Activated T-cell treated with anti-CD3 and anti-CD28 coated beads for 4 hours (primary cell): ENCODE measurements around the gene CAMKV.
A peak's percentile ranks its signal among the peaks of the same experiment; 100 is the strongest.

Experiments
- DNase-seq: peaks from one replicate; pipeline ENCODE4 v3.0.0-alpha.2; 2020

Gene CAMKV

DNA sequence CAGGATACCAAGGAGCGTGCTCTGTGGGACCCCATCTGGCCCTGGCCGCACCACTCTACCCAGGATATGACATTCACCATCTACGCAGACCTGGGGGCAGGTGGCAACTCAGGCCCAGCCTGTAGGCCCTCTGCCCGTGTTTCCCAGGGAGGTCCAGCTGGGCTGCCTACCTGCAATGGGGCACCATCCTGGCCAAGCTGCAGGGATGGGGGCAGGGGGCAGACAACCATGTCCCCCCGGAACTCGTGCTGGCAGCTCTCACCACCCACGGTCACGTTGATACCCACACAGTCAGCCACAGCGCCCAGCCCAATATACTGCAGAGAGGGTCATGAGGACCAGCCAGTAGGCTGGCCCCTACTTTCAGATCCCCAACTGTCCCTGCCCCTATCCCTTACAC is 26.1 kb upstream of the CAMKV start:
- DNase-seq, result no peak

DNA sequence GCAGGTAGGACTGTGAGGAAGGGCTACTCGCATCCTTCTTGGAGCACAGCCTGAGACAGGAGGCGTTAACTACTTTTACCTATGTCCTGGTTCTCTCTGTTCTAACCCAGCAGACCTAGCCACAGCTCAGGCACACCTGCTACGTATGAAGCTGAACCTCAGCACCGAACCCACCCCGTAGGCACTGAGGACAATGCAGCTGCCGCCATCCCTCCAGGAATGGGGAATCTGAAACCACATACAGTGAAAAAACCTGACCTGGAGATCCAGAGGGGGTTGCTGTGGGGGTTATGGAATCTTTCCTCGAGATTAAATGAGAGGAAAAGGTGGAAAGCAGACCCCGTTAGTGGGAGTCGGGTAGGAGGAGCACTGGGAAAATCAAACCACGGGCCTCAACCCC is 19.6 kb upstream of the CAMKV start:
- DNase-seq, result no peak

GRCh38 chr3:49886922-49887265 is 17.2 kb upstream of the CAMKV start:
- DNase-seq, result no peak

- DNase-seq, result no peak
Observed at GRCh38 chr3:49883998-49884397, 14.3 kb upstream of the CAMKV start.

DNA sequence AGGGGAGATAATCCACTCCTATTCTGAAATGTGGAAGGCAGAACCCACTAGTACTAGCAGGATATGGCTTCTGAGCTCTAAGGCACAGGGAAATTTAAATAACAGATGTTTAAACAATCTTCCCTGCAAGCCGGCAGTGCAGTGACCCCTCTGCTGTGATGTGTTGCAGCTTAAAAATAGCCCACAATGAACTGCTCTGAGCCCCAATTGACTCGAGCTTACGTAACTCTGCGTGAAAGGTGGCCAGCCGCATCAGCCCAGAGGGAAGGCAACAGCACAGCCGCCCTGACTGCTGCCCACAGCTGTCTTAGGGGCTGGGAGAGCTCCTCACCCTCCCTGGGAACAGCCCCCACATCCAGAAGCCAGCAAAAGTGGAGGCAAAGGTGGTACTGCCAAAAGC is 12.5 kb upstream of the CAMKV start:
- DNase-seq, result no peak

DNA sequence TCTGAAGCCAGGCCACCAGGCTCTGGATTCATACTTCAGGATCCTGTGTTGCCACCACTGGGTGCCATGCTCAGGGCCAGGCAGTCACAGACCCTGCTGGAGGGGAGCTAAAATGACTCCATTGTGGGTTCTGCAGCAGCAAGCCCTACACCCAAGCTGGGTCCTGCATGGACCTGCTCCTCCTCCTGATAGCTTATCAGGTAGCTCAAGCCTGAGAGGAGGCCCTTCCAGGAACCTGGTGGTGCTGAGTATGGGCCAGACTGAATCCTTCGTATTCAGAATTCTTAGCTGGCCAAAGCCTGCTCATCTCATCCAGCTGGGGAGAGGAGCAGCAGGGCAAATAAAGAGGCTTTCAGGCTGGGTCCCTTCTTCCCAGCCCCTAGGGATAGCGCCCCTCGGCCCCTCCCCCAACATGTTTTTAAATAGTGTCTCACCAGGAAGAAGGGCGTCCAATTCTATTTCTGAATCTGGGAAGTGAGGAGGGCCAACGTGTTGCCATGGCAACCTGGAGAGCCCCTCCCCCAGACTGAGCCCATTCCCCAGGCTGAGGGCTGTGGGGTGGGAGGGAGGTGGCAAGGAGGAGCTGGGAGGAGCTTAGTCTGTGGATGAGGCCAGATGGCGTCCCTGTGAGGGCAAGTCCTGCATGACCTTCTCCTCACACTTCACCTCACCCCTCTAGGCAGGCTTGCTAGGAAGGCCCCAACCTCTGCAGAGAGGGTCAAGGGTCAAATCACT is 11.0 kb upstream of the CAMKV start:
- no peak for DNase-seq

- no peak for DNase-seq
Observed at GRCh38 chr3:49879721-49880120, 10.0 kb upstream of the CAMKV start.

- DNase-seq, result no peak
Observed at GRCh38 chr3:49878686-49879085, 9.0 kb upstream of the CAMKV start.

DNA sequence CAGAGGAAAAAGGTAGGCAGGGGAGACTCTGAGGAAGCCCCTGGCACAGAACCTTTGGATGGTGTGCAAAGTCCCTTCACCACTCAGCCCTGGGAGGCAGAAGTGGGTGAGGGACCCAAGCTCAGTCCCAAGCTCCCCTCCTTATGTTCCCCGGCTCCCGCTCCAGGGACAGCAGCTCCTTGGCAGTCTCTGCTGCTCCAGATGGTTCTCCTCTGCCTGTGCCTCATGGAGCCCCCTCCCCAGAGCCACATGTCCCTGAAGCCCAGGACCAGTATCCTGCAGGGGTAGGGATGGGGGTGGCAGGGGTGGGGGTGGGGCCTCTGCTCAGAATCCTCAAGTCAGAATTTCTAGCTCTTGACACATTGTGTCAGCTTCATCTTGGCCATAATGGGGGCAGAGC is 8.0 kb upstream of the CAMKV start:
- DNase-seq, result no peak

DNA sequence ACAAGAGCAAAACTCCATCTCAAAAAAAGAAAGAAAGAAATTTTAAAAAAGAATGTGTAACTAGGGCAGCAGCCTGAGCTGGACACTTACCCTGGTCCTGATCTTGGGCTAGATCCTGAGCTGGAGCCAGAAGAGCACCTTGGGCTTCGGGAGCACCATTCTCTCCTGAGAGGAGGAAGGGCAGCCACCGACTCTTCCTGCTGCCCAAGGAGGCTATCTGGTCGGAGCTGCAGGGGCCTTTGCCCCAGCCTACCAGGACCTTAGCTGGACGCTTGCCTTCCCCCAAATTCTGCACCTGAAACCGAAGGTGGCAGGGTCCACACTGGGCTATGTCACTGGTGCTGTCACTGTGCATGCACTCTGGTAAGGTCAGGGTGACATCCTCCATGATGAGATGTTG is 6.9 kb upstream of the CAMKV start:
- no peak for DNase-seq

DNA sequence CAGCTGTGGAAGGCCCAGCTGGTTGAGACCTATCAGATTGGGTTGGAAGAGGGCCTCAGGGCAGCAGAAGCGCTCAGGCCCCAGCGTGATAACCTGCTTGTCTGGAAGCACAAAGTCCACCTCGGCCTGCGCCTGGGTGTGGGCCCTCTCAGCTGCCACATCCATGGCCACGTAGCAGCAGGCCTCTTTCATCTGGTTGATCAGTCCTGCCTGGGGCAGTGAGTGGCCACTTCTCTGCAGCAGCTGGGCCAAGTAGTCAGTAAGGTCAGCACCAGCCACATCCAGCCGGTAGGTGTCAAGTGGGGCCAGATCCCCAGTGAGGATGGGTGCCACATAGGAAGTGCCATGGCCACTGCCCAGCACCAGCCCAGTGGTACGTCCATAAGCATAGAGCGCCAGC is 3.9 kb upstream of the CAMKV start:
- DNase-seq, result no peak

GRCh38 chr3:49872801-49873281 is 3.1 kb upstream of the CAMKV start:
- no peak for DNase-seq

DNA sequence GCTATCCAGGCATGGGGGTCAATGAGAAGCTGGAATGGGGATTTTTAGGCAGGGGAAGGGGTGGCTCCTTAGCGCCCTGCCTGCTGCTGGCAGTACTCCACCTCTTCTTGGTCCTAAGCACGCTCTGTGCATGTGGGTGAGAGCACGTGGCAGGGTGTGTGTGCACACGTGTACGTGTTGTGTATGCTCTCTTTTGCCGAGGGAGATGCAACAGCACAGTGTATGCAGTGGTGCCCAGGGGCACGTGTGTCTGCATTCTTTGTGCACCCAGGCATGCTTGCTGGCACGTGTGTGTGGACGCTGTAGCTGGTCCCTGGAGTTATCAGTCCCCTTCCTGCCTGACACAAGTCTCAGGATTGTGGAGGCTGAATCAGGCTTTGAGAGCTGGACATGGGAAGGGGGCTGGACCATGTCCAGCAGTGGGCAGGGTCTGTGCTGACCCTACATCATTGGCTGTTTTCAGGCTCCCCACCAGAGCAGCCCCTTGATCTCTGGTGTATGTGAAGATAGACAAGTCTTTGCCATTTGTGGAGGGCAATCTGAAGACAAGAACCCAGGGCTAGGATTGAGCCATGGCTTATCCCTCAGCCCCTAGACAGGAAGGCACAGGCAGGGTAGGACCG is 1.9 kb upstream of the CAMKV start:
- DNase-seq, result no peak

DNA sequence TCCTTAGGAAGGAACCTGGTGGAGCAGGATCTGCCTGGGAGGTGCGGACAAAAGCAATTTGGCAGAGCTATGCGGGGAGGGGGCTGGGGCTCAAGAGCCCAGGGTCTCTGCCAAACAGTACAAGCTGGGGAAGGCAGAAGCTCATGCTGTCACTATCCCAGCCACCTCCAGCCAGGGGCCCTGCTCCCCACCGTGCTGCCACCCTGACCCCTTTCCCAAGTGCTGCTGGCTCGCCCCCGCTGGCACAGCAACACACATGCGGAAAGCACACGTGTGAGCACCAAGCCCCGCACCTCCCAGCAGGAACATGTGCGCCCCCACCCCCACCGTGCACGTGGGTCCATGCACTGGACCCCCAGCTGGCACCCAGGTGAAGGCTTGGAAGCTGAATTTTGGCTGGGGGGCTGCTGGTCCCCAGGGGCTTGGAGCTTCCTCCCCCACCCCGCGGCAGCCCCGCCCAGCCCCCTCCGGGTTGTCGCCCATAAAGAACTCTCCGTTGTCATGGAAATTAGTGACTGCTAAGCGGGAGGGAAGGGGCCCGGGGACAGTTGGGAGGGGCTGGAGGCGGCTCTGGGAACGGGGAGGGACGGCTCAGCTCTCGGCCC is 742 bp downstream of the CAMKV start:
- no peak for DNase-seq

- no peak for DNase-seq
Observed at GRCh38 chr3:49867871-49868321, 1.8 kb downstream of the CAMKV start.

DNA sequence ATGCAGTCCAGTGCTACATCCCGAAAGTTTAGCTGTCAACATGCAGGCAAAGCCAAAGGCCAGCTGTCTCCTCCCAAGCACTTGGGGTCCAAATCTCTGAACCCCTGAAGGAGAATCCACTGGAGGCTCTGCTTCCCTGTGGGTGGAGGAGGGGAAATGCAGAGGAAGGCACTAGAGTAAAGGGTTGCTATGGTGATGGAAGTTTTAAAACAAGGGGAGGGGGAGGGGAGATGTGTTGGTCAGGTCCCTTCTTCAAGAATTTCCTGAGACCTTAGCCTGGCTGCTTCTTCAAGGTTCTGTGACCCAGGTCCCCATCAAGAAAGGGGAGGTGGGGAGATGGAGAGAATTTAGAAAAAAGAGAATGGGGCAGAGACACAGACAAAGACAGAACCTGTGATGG is 2.3 kb downstream of the CAMKV start:
- DNase-seq, result no peak

DNA sequence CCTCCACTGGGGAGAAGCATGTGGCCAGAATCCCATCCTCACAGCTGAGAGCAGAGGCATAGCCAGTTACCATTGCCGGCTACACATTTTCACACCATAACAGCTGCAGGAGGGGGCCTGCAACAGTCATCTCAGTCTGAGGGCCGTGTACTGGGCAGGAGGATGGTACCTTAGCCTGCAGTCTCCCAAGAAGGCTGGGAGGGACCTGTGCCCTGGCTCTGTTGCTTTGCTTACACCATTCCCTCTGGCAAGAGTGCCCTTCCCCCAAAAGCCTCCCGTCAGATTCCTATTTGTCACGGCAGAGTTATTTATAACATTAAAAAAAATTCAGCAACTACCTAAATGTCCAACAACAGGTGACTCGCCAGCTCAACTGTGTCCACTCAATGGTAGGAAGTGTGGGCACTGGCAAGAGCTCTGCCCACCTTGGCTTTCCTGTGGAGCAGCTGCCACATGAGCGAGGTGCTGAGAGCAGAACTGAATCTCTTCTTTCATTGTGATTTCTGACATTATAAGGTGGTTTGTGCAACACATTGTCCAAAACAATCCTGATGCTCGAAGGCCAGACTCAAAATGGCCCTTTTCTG is 4.4 kb downstream of the CAMKV start:
- DNase-seq, result no peak

GRCh38 chr3:49864505-49864904 is 5.2 kb downstream of the CAMKV start:
- no peak for DNase-seq

DNA sequence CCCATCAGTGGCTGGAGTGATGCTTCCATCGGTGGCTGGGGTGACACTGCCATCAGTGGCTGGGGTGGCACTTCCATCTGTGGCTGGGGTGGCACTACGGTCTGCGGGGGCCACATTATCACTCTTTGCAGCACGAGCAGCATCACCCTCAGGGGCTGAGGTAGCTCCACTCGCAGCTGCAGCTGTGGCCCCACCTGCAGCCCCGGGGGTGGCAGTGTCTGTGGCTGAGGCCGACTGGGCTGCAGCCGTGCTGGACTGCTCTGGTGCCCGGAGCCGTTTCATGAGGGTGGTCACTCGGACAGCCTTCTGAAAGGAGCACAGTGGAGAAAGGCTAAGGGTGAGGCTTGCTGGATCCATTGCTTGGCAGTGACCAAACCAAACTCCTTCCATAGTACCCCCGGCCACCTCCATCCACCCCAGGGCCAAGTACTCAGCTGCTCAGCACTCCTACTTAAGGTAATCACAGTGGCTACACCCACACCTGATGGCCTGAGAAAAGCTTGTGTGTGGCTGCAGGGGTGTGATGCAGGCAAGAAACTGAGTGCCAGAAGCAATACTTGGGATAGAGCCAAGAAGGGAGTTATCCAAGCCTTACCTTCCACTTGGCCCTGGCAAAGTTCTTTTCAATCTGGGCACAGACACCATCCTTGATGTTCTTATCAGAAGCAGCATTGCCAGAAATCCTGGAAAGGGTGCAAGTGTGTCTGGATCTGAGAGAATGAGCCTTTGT is 10.0 kb downstream of the CAMKV start:
- DNase-seq, result no peak

- DNase-seq, result peak; percentile 93
Observed at GRCh38 chr3:49856181-49857005, 13.3 kb downstream of the CAMKV start, which contains the start of gene TRAIP. Gene TRAIP, minus strand, starts transcription at chr3:49856564. Its CDS starts 111 bp downstream, at chr3:49856453.

GRCh38 chr3:49855662-49856061 is 14.0 kb downstream of the CAMKV start:
- DNase-seq, result no peak

GRCh38 chr3:49845694-49846093 is 24.0 kb downstream of the CAMKV start:
- no peak for DNase-seq
